COLO668 (cell line): ENCODE results near the gene SFTPA1.
"Not testable (repeated sequence)": the region's sequence is repeated elsewhere in the genome, so short reads cannot be mapped to it uniquely, and the experiment has no call there.

Experiments used
- DNase-seq: peaks from one replicate; lab custom pipeline; 2025; ENCODE audit not compliant: unreplicated experiment; lab: John Stamatoyannopoulos, UW

The SFTPA1 gene

GRCh38 chr10:79610601-79611191, at the start of gene SFTPA1:
Gene SFTPA1 (plus strand): TSS chr10:79610939. CDS start chr10:79611826, 887 bp downstream.
- DNase-seq: no peak

- DNase-seq: no peak
These were observed 49.5 kb upstream of the SFTPA1 start for GRCh38 chr10:79561257-79561656.

GRCh38 chr10:79562135-79562756, 48.5 kb upstream of the SFTPA1 start:
- DNase-seq: peak; percentile 48

- no peak for DNase-seq
These were observed 47.3 kb upstream of the SFTPA1 start for GRCh38 chr10:79563426-79563825.

GRCh38 chr10:79570624-79571023, 40.1 kb upstream of the SFTPA1 start:
- DNase-seq: not testable (repeated sequence)

- DNase-seq: no peak
These were observed 31.4 kb upstream of the SFTPA1 start for GRCh38 chr10:79579361-79579760.

GRCh38 chr10:79581044-79581443, 29.7 kb upstream of the SFTPA1 start:
- DNase-seq: no peak

GRCh38 chr10:79582096-79582495, 28.6 kb upstream of the SFTPA1 start:
- no peak for DNase-seq

GRCh38 chr10:79582954-79583353, 27.8 kb upstream of the SFTPA1 start:
- not testable (repeated sequence) for DNase-seq

GRCh38 chr10:79583488-79584024, 27.2 kb upstream of the SFTPA1 start:
- no peak for DNase-seq

GRCh38 chr10:79585870-79586527, 24.7 kb upstream of the SFTPA1 start:
- no peak for DNase-seq

- DNase-seq: no peak
These were observed 23.8 kb upstream of the SFTPA1 start for GRCh38 chr10:79586933-79587332.

- DNase-seq: no peak
These were observed 21.9 kb upstream of the SFTPA1 start for GRCh38 chr10:79588800-79589199.

GRCh38 chr10:79593377-79593776, 17.4 kb upstream of the SFTPA1 start:
- no peak for DNase-seq

GRCh38 chr10:79594565-79594964, 16.2 kb upstream of the SFTPA1 start:
- DNase-seq: not testable (repeated sequence)

GRCh38 chr10:79595510-79595909, 15.2 kb upstream of the SFTPA1 start:
- DNase-seq: no peak

GRCh38 chr10:79599644-79600043, 11.1 kb upstream of the SFTPA1 start:
- DNase-seq: not testable (repeated sequence)

- DNase-seq: no peak
These were observed 8.8 kb upstream of the SFTPA1 start for GRCh38 chr10:79601939-79602338.

- no peak for DNase-seq
These were observed 7.8 kb upstream of the SFTPA1 start for GRCh38 chr10:79602953-79603352.

GRCh38 chr10:79604294-79604693, 6.4 kb upstream of the SFTPA1 start:
- DNase-seq: no peak

- no peak for DNase-seq
These were observed 5.4 kb upstream of the SFTPA1 start for GRCh38 chr10:79605308-79605707.
